Ishikawa (cell line): ENCODE results near the gene SHISA8.

Experiments used
- CEBPB ChIP-seq: IDR thresholded peaks from 2 replicates; pipeline ENCODE4 v1.6.1; 2012
- CREB1 ChIP-seq: IDR thresholded peaks from 2 replicates; pipeline ENCODE4 v1.6.1; 2012; ENCODE audit warnings: low read depth
- EP300 ChIP-seq: IDR thresholded peaks from 2 replicates; pipeline ENCODE4 v1.6.1; 2012; ENCODE audit warnings: borderline replicate concordance
- FOXM1 ChIP-seq: IDR thresholded peaks from 2 replicates; pipeline ENCODE4 v1.6.1; 2012; ENCODE audit warnings: low read depth, borderline replicate concordance
- RAD21 ChIP-seq: IDR thresholded peaks from 2 replicates; pipeline ENCODE4 v1.6.1; 2012; ENCODE audit warnings: low read depth
- TAF1 ChIP-seq: IDR thresholded peaks from 2 replicates; pipeline ENCODE4 v1.6.1; 2012; ENCODE audit warnings: low read depth, mild to moderate bottlenecking
- TEAD4 ChIP-seq: IDR thresholded peaks from 2 replicates; pipeline ENCODE4 v1.6.1; 2012
- YY1 ChIP-seq: IDR thresholded peaks from 2 replicates; pipeline ENCODE4 v1.6.1; 2012; ENCODE audit warnings: low read depth
- ZBTB7A ChIP-seq: IDR thresholded peaks from 2 replicates; pipeline ENCODE4 v1.6.1; 2012; ENCODE audit warnings: low read depth
- TF ChIP-seq, protein P1 (sequence below): IDR thresholded peaks from 2 replicates; pipeline ENCODE4 v1.6.1; 2012; ENCODE audit warnings: low read depth, mild to moderate bottlenecking
- TF ChIP-seq, protein P2 (sequence below): IDR thresholded peaks from 2 replicates; pipeline ENCODE4 v1.6.1; 2012

DNA sequence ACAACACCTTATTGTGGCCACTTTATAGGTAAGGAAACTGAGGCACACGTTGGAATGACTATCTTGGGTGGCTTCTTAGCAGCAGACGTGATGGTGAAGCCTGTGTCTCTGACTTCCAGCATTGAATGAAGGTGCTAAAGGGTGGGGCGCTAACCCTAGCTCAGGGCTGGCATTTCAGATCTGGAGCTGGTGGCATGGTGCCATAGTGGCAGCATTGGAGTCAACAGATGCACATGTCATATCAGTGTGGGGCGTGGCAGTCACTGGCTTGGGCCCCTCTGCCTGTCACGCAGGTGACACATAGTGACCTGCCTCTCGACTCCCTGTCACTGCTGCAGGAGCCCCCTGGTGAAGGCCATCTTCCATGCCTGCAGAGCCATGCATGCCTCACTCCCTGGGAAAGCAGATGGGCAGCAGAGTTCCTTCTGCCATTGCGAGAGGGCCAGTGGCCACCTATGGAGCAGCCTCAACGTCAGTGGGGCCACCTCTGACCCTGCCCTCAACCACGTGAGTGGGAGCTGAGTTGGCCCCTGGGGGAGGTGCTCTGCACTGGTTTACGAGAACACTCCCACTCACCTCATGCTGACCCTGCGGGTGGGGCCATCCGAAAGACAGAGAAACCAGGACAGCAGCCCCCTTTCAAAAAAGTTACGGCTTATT lies 14.8 kb downstream of the SHISA8 start:
- TF ChIP-seq, protein P1, sequence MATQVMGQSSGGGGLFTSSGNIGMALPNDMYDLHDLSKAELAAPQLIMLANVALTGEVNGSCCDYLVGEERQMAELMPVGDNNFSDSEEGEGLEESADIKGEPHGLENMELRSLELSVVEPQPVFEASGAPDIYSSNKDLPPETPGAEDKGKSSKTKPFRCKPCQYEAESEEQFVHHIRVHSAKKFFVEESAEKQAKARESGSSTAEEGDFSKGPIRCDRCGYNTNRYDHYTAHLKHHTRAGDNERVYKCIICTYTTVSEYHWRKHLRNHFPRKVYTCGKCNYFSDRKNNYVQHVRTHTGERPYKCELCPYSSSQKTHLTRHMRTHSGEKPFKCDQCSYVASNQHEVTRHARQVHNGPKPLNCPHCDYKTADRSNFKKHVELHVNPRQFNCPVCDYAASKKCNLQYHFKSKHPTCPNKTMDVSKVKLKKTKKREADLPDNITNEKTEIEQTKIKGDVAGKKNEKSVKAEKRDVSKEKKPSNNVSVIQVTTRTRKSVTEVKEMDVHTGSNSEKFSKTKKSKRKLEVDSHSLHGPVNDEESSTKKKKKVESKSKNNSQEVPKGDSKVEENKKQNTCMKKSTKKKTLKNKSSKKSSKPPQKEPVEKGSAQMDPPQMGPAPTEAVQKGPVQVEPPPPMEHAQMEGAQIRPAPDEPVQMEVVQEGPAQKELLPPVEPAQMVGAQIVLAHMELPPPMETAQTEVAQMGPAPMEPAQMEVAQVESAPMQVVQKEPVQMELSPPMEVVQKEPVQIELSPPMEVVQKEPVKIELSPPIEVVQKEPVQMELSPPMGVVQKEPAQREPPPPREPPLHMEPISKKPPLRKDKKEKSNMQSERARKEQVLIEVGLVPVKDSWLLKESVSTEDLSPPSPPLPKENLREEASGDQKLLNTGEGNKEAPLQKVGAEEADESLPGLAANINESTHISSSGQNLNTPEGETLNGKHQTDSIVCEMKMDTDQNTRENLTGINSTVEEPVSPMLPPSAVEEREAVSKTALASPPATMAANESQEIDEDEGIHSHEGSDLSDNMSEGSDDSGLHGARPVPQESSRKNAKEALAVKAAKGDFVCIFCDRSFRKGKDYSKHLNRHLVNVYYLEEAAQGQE, result no peak
- no peak for TF ChIP-seq TAF1
- TF ChIP-seq EP300, result no peak
- TF ChIP-seq RAD21, result no peak
- TF ChIP-seq CEBPB, result no peak
- no peak for TF ChIP-seq FOXM1
- TF ChIP-seq YY1, result no peak
- no peak for TF ChIP-seq CREB1
- TF ChIP-seq TEAD4, result no peak
- TF ChIP-seq, protein P2, sequence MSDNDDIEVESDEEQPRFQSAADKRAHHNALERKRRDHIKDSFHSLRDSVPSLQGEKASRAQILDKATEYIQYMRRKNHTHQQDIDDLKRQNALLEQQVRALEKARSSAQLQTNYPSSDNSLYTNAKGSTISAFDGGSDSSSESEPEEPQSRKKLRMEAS, result no peak
- TF ChIP-seq ZBTB7A, result no peak
